HG03159 (cell line): ENCODE data around the gene TPRN.

Source experiments
- ATAC-seq: cut with Tn5 transposase; IDR thresholded peaks from one replicate; pipeline ENCODE4 v1.9.1; 2021; ENCODE audit warnings: mild to moderate bottlenecking, moderate library complexity; ENCODE audit not compliant: unreplicated experiment

TPRN gene

DNA sequence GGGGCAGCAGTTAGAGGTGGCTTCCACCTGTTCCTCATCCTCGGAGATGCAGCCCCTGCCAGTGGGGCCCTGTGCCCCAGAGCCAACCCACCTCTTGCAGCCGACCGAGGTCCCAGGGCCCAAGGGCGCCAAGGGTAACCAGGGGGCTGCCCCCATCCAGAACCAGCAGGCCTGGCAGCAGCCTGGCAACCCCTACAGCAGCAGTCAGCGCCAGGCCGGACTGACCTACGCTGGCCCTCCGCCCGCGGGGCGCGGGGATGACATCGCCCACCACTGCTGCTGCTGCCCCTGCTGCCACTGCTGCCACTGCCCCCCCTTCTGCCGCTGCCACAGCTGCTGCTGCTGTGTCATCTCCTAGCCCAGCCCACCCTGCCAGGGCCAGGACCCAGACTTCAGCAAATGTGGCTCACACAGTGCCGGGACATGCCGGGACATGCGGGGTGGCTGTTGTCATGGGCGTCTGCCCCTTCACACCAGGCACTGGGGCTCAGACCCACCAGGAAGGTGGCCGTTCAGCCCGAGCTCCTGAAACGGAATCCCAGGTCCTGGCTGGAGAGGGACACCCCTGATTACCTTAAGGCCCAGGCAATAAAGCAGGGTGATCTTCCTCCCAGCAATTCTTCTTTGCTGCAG, 25.3 kb upstream of the TPRN start:
- ATAC-seq, result no peak

GRCh38 chr9:137224830-137225694, 24.5 kb upstream of the TPRN start, which contains the start of gene CYSRT1:
Gene CYSRT1, plus strand, starts transcription at chr9:137225174. Its CDS starts 448 bp downstream, at chr9:137225622.
- no peak for ATAC-seq

- ATAC-seq, result peak; percentile 72
Measured at GRCh38 chr9:137223078-137223970, 22.8 kb upstream of the TPRN start.

DNA sequence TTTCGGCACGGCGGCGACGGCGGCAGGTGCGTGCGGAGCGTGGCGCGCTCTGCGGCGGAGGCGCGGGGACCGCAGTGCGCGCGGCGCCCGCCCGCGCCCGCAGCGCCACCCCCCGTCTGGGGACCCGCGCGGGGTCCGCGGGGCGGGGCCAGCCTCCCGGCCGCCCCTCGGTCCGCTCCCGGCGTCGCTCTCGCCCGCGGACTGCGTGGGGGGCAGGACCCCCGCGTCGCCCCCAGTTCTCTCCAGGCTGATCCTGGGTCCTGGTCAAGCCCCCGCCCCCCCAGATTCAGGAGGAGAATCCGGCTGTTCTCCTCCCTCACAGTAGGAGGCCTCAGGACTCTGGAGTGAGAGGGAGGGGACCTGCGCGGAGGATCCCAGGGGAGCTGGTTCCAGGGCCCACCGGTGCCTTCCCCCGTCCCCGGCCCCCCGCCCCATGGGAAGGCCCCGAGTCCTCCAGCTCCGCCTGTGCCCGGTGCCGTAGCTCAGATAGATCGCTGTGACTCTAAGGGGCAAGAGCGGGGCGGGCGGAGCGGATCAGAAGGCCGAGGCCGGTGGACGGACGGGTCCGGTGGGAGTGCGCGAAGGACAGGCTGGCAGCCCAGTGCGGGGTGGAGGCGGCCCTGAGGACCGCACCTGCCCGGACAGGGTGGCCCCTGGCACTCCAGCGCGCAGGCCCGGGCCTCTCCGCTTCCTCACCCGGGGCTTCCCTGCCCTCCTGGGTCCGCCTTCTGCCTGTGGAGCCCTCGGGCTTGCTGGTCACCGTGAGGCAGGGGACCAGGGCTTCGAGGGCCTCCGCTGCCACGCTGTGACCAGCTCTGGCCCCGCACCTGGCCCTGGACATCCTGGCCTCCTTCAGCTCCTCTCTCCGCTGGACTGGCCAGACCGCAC, 21.9 kb upstream of the TPRN start, which contains the start of gene RNF208:
Gene RNF208 (minus strand): TSS at position 51 of the 888 bp plus-strand sequence. CDS start 1,028 bp downstream, outside the sequence.
- no peak for ATAC-seq

DNA sequence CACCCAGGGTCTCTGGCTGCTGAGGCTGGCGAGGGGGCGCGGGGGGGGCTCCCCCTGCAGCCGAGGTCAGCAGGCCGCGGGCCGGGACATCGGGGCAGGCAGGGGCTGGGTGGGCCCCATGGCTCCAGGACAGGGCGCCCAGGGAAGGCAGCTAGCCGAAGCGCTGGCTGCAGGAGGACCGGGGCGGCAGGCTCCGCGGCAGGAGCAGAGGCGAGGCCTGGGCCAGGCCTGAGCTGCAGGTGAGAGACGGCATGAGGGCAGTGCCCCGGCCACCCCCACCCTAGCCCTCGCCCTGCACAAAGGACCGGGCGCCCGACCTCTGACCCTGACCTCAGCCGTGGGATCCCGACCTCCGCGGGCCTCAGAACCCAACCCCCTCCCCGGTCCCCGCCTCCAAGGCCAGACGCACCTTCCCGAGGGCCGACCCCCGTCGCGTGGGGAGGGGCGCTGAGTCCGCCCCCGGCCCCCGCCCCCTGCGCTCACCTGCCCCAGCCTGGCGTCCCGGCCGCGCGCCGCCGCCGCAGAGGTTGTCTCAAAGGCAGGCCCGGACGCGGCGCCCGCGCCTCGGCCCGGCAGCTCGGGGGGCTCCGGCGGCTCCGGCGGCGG, 21.1 kb upstream of the TPRN start:
- no peak for ATAC-seq

- no peak for ATAC-seq
Measured at GRCh38 chr9:137221095-137221505, 20.6 kb upstream of the TPRN start.

DNA sequence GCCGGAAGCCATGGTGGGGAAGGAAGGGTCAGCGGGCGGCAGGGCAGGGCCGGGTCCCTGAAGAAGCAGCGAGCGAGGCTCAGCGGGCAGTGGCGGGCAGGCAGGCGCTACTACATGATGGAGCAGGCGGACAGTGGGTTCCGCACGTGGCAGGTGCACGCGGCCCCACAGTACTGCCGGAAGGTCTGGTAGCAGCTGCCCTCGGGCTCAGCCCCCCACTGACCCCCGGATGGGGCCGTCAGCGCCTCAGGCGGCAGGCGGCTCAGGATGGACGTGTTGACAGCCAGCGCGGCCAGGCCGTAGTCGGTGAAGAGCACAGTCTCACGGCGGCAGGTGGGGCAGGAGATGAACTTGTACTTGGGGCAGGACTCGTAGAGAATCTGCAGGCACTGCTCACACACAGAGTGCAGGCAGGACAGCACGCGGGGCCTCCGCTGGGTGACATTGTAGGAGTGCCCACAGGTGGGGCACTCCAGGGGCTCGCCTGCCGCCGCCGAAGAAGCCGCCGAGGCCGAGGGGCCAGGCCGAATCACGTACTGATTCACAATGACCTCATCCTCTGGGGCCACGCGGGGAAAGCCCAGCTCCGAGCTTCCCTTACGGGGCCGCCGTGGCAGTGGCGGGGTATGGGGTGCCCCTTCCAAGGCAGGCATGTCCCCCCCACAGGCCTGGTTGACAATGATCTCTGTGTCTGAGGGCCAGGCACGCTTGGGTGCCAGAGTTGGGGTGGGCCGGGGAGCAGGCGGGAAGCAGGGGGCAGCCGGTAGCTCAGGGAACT, 20.0 kb upstream of the TPRN start:
- ATAC-seq, result no peak

DNA sequence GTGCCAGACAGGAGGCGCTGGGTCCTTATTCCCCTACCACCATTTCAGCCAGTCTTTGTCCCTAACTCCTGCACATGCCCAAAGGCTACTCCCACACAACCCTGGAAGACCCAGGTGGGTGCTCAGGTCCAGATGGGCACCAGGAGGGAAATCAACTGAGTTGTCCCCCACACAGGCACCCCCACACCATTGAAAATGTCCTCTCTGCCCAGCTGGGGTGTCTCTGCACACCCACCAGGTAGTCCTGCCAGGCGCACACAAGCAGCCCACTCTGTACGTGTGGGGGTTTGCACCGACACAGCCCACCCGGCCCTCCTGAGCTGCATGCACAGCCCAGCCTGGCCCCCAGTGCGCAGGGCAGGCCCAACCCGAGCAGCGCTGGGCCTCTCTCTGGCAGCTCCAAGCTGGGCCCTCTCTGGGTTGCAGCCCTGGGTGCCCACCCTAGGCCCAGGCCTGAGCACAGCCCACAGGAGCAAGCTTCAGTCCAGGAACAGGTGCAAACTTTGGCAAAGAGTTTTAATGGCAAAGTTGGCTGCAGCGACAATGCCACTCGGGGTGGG, 19.3 kb upstream of the TPRN start:
- ATAC-seq, result no peak

GRCh38 chr9:137218754-137219271, 18.3 kb upstream of the TPRN start:
- ATAC-seq, result no peak

DNA sequence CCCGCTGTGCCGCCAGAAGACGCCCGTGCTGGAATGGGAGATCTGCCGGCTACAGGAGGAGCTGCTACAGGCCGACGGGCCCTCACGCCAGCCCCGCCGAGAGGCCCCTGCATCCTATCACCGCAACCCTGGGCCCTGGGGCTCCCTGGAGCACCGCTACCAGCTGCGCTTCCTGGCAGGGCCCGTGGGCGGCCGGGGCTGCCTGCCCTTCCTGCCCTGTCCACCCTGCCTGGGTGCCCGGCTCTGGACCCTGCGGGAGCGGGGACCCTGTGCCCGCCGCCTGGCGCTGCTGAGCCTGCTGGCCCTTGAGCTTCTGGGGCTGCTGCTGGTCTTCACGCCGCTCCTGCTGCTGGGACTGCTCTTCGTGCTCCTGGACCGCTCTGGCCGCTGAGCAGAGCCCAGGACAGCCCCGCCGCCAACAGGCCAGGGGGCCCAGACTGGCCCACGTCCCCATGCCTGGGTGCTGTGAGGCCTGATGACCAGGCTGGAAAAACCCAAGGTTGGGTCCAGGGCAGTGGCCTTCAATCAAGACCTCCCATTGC, 17.7 kb upstream of the TPRN start:
- ATAC-seq, result no peak

DNA sequence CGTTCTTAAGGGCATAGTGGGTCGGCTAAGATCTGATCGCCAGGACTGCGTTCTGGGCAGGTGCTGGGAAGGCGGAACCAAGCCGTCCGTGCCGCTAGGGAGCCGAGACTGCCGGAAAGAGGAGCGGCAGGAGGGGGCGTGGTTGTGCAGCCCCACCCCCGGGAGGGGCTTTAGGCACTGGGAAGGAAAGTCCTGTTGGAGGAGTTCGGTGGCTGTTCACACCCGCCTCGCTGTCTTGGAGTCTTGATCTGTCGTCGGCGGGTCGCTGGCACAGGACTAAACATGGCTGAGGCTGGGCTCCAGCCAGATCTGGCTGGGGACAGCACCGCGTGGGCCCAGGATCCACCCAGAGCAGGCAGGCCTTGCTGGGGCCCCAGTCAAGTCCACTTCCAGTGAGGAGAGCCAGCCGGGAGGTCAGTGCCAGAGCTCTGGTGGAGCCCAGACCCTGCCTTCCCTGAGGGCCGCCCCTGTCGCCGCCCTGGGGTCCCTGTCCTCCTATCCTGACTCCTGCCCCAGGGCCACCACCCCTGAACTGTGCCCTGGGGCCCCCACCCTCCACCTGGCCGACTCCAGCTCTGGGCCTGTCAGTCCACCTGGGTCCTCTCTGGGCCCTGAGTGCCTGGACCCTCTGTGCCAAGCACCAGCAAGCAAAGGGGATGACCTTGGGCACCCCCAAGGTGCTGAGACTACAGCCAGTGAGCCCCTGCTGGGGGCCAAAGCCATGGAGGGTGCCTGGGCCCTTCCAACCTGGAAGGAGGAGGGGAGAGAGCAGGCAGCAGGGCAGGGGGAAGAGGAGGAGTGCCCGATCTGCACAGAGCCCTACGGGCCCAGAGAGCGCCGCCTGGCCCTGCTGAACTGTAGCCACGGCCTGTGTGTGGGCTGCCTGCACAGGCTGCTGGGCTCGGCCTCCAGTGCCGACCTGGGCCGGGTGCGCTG, 17.0 kb upstream of the TPRN start:
- ATAC-seq, result no peak

DNA sequence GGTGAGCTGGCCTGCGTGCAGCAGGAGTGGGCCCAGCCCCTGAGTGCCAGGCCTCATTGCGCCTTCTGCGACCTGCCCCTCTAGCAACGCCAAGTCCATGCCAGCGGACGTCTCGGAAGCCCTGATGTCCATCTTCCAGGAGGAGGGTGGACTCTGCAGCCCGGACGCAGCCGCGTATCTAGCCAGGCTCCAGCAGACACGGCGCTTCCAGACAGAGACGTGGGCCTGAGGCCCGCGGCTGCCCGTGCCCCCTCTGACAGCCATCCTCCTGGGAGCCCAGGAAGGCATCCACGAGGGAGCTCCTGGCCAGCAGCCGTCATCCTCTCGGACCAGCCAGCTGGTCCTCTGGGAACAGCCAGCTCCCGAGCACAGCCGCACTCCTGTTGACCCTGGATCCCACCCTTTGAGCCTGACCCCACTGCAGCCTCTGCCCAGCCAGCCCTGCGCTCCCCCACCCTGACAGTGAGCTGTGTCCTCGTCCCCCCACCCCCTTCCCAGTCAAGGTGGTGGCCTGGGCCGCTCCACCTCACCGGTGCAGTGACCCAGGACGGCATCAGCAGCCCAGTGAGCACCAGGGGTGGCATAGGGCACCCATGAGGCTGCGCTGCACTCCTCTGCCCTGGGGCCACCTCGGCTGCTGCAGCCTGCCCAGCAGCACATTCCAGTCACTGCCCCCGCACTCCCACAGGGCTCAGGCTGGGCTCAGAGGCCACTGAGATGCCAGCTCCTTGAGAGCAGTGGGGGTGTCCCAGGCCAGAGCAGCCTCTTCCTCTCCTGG, 15.8 kb upstream of the TPRN start:
- ATAC-seq, result no peak

- no peak for ATAC-seq
Measured at GRCh38 chr9:137215196-137215986, 14.8 kb upstream of the TPRN start.

DNA sequence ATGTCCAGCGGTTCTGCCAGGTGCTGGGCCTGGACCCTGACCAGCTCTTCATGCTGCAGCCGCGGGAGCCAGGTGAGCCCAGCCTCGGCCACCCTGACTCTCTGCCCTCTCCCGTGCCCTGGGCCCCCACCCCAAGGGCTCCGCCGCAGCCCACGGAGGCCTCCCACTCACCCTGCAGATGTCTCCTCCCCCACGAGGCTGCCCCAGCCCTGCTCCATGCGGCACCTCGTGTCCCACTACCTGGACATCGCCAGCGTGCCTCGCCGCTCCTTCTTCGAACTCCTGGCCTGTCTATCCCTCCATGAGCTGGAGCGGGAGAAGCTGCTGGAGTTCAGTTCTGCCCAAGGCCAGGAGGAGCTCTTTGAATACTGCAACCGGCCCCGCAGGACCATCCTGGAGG, 14.1 kb upstream of the TPRN start:
- no peak for ATAC-seq
